HL-60 (cell line): ENCODE data around the gene CARS2.

Source experiments
- CTCF ChIP-seq: IDR thresholded peaks from one replicate; pipeline ENCODE4 v1.5.1; 2011; ENCODE audit warnings: low read length, control low read depth, inconsistent platforms; ENCODE audit not compliant: insufficient read depth
- POLR2AphosphoS5 ChIP-seq: IDR thresholded peaks from 2 replicates; pipeline ENCODE4 v1.6.1; 2012; ENCODE audit warnings: low read depth
- SPI1 ChIP-seq: IDR thresholded peaks from 2 replicates; pipeline ENCODE4 v1.6.1; 2012; ENCODE audit warnings: low read depth, mild to moderate bottlenecking, borderline replicate concordance

GRCh38 chr13:110683203-110683883 lies 22.6 kb downstream of the CARS2 start:
- TF ChIP-seq CTCF (peak; percentile 18), POLR2AphosphoS5 (no peak), SPI1 (no peak)
